Activated CD4-positive, CD25-positive, alpha-beta regulatory T cell treated with anti-CD3 and anti-CD28 coated beads, Interleukin-2, amount 50 U/mL, for 72 hours (primary cell): Measurements from ENCODE around the gene AP2S1.
"Not testable (repeated sequence)": the region's sequence is repeated elsewhere in the genome, so short reads cannot be mapped to it uniquely, and the experiment has no call there.

Experiments used
- DNase-seq: peaks from one replicate; pipeline ENCODE4 v3.0.0; 2021

Gene AP2S1

GRCh38 chr19:46866407-46867136 is 15.9 kb upstream of the AP2S1 start:
- no peak for DNase-seq

- no peak for DNase-seq
Measured at GRCh38 chr19:46863818-46864629, 13.4 kb upstream of the AP2S1 start.

DNA sequence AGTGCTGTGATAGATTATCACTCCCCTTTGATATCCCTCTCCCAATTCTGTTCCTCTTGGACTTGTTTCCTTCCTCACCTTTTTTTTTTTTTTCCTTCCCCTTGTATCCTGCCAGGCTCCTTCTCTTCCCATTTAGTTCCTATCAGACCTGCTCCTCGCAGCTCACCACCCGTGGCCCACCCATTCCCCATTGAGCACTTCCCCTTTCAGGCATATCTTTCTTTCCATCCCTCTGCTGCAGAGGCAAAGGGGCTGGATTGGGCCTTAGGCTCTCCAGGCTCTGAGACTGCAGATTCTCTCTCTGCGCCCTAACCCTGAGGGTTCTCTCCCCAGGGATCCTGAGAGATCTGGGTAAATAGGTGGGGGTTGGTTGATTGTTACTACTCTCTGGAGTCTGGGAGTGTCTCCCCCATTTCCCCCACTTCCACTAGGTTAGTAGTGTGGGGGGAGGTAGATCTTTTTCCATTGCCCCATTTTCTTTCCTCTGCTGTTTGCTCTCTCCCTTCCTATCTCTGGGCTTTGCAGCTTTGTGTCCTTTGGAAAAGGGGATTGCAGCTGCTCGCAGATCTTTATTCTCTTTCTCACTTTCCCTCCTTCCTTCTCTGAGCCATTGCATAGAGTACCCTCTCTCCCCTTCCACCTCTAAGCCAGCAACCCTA is 12.5 kb upstream of the AP2S1 start:
- no peak for DNase-seq

GRCh38 chr19:46862503-46862834 is 11.8 kb upstream of the AP2S1 start:
- DNase-seq: no peak

DNA sequence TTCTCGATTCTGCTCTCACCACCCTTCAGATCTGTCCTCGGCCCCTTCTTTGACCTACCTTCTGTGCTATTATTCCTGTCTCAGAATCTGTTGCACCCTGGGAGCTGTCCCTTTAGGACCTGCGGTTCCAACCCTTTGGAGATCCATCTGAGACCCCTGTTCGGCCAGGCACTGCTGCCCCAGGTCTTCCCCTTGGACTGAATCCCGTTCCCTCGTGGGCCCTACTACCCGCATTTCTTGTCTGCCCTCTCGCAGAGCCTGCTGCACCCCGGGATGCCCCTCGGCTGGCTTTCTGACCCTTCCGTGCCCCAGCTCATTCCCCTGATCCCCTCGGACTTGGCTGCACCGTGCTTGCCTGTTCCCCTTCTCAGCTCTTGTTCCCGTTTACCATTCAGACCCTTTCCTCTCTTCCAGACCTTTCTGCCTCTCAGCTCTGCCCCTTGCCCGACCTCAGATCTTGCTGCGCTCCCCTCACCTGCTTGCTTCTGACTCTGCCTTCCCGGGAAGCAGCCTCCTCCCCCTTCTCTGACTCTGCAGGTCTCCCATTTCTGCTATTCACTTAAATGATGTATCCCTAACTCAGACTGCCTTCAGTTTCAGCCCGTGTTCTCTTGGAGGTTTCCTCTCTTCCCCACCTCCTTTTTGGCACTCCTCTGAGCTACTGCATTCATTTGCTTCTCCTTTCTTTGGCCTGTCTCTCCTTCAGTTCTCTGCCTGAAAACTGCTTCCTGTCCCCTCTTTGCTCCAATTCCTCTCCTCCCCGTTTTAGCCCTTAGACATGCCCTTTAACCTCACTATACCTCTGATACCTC is 11.3 kb upstream of the AP2S1 start:
- DNase-seq: no peak

DNA sequence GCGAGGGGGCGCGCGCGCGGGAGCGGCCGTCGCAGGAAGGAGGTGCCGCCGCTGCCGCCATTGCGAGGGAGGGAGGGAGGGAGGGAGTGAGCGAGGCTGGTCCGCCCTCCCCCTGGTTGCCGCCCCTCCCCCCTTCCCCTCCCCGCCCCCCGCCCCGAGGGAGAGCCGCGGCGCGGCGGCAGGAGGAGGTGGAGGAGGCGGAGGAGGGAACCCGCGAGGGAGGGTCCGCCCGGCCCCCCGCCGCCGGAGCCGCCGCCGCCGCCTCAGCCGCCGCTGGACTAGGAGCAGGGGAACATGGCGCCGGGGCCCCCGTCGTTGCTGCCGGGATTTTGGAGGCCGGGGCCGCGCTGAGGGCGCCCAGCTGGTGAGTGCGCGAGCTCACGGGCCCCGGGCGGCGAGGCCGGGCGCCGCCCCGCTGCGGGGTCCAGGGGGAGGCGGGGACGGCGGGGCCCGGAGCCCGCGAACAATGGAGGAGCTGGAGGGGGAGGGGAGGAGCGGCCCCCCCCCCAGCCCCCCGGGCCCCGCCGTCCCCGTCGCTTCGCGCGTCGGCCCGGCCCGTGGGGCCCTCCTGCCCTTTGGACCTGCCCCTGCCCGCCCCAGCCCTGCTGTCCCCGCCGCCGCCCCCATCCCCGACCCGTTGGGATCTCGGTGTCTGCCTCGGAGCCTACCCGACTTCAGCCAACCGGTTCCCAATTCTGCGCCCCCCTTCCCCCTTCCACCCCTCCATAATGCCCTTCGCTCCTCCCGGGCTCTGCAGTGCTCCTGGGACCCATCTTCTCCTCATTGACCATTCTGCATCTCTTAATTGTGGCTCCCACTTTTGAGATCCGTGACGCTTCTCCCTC is 10.4 kb upstream of the AP2S1 start, which contains the start of gene ARHGAP35:
Gene ARHGAP35, plus strand, starts transcription at position 152 of the 845 bp plus-strand sequence. CDS start 57,679 bp downstream, outside the sequence.
- DNase-seq: peak; percentile 35

DNA sequence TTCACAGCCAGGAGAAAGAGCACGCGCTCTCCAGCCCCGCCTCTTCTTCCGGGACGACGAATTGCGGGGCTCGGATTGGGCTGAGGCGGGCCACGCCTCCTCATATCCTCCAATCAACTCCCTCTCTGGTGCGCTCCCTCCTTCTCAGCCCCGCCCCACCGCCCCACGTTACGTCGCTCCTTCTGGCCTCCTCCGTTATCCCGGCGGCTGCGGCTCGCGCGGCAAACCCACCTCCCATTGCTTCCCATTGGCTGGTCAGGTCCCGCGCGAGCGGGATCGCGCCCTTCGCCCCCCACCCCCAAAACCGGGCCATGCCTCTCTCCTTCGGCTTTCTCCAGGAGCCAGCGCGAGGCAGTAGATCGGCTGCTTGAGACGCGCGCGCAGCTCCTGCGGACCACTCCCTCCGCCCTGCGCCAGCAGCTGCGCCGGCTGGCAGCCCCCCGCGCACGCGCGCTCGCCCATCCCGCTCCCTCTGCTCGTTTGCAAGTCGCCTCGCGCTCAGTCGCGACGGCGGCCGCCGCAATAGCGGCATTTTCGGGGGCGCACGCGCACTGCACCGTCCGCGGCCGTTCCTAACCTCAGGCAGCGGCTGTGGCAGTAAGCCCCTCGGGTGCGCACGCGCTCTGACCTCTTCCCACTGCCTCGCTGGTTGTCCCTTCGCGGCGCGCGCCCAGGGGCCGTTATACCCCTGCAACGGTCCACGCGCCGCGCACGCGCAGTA is 9.6 kb upstream of the AP2S1 start:
- peak; percentile 93 for DNase-seq

GRCh38 chr19:46859637-46860124 is 9.0 kb upstream of the AP2S1 start:
- no peak for DNase-seq

DNA sequence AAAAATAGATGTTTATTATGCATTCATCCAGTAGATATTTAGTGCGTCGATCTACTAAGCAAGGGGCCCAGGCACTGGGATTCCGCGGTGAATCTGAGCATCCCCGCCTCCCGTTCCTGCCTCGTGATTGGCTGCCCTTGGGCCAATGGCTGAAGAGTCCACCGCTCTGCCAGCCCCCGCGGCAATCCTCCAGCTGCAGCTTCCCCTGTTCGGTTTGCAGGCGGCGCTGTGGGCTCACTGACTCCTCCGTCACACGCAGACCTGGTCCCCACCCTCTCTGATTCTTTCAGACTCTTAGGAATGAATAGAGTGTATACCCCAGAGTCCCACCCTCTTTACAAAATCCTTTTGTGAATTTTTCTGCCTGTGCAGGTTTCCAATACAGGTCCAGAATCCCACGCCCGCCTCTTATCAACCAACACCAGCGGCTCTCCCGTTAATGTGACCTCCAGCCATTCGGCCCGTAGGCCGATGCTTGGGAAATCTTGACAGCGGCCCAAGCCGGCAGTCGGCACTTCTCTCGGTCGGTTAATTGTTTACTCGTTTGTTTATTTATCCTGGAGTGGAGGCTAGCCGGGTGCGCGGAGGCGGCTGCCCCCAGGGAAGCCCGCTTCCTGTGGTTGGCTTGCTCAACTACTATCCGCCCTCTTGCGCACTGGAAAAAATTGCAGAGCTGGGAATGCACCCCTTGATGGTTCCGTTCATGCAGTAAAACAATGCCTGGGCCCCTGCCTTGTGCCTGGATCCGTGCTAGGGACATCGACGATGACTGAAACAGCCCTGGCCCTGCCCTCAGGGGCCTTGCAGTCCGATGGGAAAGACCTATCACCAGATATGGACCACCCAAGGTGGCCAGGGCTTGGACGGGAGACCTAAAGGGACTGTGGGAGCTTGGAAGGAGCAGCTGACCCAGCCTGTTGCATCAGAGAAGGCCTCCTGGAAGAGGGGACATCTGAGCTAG is 5.7 kb upstream of the AP2S1 start:
- DNase-seq: peak; percentile 83

DNA sequence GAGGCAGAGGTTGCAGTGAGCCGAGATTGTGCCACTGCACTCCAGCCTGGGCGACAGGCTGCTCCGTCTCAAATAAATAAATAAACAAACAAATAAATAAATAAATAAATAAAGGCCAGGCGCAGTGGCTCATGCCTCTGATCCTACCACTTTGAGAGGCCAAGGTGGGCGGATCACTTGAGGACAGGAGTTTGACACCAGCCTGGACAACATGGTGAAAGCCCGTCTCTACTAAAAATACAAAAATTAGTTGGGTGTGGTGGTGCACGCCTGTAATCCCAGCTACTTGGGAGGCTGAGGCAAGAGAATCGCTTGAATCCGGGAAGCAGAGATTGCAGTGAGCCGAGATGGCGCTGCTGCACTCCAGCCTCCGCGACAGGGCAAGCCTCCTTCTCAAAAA is 4.1 kb upstream of the AP2S1 start:
- DNase-seq: not testable (repeated sequence)

DNA sequence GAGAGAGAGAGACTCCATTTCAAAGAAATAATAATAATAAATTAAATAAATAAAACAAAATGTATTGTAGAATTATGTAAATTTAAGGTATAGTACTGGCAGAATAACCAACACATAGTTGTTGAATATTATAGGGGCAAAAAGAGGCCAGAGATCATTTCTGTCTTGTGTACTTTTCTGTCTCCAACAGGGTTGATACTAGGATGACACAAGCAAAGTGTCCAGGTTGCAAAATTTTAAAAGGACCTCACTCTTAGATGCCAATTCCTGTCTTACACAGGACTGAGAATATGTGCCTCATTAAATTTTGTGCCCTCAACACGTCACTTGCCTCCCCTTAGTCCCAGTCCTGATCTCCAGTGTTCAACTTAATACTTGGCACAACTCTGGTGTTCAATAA is 2.2 kb upstream of the AP2S1 start:
- no peak for DNase-seq

DNA sequence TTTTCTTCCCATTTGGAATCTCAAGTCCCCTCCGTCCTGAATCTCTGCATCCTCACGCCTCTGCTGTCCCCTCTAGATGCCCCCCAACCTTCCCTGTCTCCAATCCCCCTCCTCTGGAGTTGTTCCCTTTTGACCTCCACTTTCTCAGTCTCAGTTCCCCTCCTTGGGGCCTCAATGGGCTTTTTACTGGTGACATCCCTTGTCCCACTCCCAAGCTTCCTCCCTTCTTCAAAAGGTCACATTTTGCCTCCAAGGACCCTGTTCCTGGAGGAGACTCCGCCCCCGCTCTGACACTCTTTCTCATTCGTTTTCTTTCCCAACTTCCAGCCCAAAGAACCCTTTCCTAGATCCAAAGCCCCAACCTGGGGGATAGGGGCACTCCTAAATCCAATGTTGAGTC is 1.0 kb downstream of the AP2S1 start:
- no peak for DNase-seq

DNA sequence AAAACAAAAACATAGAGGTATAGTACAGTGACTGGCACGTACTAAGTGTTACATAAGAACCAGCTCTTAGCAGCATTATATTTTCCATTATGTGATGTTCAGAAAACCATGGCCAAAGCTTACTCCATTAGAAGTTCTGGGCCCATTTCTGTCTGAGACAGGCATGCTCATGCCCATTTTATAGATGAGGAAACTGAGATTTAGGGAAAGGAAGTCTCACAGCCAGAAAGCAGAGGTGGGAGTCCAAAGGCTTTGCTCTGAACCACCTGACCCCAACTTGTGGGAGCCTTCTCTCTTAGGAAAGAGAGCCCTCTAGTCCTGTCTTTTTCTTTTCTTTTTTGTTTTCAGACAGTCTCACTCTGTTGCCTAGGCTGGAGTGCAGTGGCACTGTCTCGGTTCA is 2.3 kb downstream of the AP2S1 start:
- no peak for DNase-seq

- DNase-seq: no peak
Measured at GRCh38 chr19:46847528-46847927, 3.1 kb downstream of the AP2S1 start.

DNA sequence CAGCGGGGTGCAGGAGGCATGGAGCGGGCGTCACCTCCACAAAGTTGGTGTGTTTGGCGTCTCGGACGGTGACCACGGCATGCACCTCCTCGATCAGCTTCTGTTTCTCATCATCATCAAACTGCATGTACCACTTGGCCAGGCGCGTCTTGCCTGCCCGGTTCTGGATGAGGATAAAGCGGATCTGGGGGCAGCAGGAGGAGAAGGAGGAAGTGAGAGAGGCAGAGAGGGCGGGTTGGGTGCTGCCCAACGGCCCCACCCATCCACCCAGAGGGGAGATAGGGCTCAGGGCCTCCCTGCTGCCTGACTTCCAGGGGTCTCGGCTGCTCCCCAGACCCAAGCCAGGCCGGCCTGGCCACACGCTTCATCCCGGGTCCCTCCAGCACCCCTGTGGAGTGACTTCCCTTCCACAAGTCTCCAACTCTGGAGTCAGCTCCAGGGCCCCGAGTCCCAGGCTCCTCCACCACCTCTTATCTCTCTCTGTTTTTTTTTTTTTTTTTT is 4.6 kb downstream of the AP2S1 start:
- no peak for DNase-seq

GRCh38 chr19:46844067-46844489 is 6.6 kb downstream of the AP2S1 start:
- no peak for DNase-seq

DNA sequence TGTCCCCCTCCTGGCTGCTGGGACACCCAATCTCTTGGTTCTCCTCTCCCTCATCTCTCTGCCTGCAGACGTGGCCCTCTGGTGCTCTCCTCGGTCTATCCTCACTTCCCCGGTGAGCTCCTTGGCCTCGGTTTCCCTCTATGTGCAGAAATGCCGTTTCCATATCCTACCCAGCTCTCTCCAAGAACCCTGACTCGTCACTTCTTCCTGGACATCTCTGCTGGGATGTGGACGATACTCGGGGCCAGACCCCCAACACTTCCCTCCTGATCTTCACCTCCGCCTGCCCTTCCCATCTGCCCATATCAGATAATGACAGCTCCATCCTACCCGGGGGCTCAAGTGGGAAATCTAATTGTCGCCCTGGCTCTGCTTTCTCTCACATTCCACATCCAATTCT is 7.9 kb downstream of the AP2S1 start:
- DNase-seq: no peak

- DNase-seq: no peak
Measured at GRCh38 chr19:46841458-46842083, 9.1 kb downstream of the AP2S1 start.

GRCh38 chr19:46840498-46840942 is 10.1 kb downstream of the AP2S1 start:
- peak; percentile 52 for DNase-seq
